HUES6 (cell line): Measurements from ENCODE around the gene COL4A1.

Experiments used
- H3K27ac ChIP-seq: 2 replicates; pipeline ENCODE4 v1.7.0; 2013; ENCODE audit warnings: low read depth, mild to moderate bottlenecking, low read length, inconsistent platforms
- H3K27me3 ChIP-seq: 2 replicates; pipeline ENCODE4 v1.6.1; 2013; ENCODE audit warnings: low read length; ENCODE audit not compliant: control insufficient read depth, insufficient read depth
- H3K36me3 ChIP-seq: 2 replicates; pipeline ENCODE4 v1.6.1; 2013; ENCODE audit warnings: low read length; ENCODE audit not compliant: control insufficient read depth, insufficient read depth
- H3K4me1 ChIP-seq: 2 replicates; pipeline ENCODE4 v1.6.1; 2013; ENCODE audit warnings: low read length; ENCODE audit not compliant: control insufficient read depth, insufficient read depth
- H3K4me3 ChIP-seq: 2 replicates; pipeline ENCODE4 v1.5.1; 2013; ENCODE audit warnings: low read depth, low read length
- H3K9ac ChIP-seq: one replicate; pipeline ENCODE4 v1.6.1; 2013; ENCODE audit warnings: mild to moderate bottlenecking, low read length
- H3K9me3 ChIP-seq: 2 replicates; pipeline ENCODE4 v1.6.1; 2013; ENCODE audit warnings: low read depth, low read length; ENCODE audit not compliant: control insufficient read depth, insufficient read depth

COL4A1 gene

GRCh38 chr13:110199046-110199831, 107.7 kb downstream of the COL4A1 start:
- H3K27ac ChIP-seq: peak overlapping the region; percentile 9; the same call in 1 of the 2 replicates
- no peaks in the 10 kb centered on the region for H3K9me3 ChIP-seq
- no peak overlapping the region for H3K4me3 ChIP-seq
- H3K27me3 ChIP-seq: no peaks in the 10 kb centered on the region
- H3K4me1 ChIP-seq: no peaks in the 10 kb centered on the region
- no peak overlapping the region for H3K9ac ChIP-seq
- H3K36me3 ChIP-seq: peaks cover 54% of the 10 kb centered on the region

GRCh38 chr13:110197471-110197870, 109.5 kb downstream of the COL4A1 start:
- Histone ChIP-seq H3K9me3 (no peaks in the 10 kb centered on the region), H3K4me1 (no peaks in the 10 kb centered on the region), H3K27ac (no peak overlapping the region), H3K4me3 (no peak overlapping the region), H3K9ac (no peak overlapping the region), H3K36me3 (peaks cover 65% of the 10 kb centered on the region), H3K27me3 (no peaks in the 10 kb centered on the region)

- Histone ChIP-seq H3K9ac (no peak overlapping the region), H3K4me3 (no peak overlapping the region), H3K36me3 (peaks cover 69% of the 10 kb centered on the region), H3K27me3 (no peaks in the 10 kb centered on the region), H3K27ac (no peak overlapping the region), H3K4me1 (no peaks in the 10 kb centered on the region), H3K9me3 (no peaks in the 10 kb centered on the region)
These were observed 109.9 kb downstream of the COL4A1 start for GRCh38 chr13:110197026-110197425.

GRCh38 chr13:110195547-110196485, 111.1 kb downstream of the COL4A1 start:
- peaks cover 69% of the 10 kb centered on the region for H3K36me3 ChIP-seq
- no peaks in the 10 kb centered on the region for H3K27me3 ChIP-seq
- H3K9me3 ChIP-seq: no peaks in the 10 kb centered on the region
- H3K9ac ChIP-seq: no peak overlapping the region
- H3K4me1 ChIP-seq: no peaks in the 10 kb centered on the region
- H3K27ac ChIP-seq: no peak overlapping the region
- H3K4me3 ChIP-seq: no peak overlapping the region

- H3K27ac ChIP-seq: no peak overlapping the region
- H3K9me3 ChIP-seq: no peaks in the 10 kb centered on the region
- H3K9ac ChIP-seq: no peak overlapping the region
- peaks cover 64% of the 10 kb centered on the region for H3K36me3 ChIP-seq
- H3K4me1 ChIP-seq: no peaks in the 10 kb centered on the region
- H3K27me3 ChIP-seq: no peaks in the 10 kb centered on the region
- no peak overlapping the region for H3K4me3 ChIP-seq
These were observed 112.5 kb downstream of the COL4A1 start for GRCh38 chr13:110194451-110194850.

- H3K27me3 ChIP-seq: no peaks in the 10 kb centered on the region
- H3K4me1 ChIP-seq: no peaks in the 10 kb centered on the region
- no peak overlapping the region for H3K27ac ChIP-seq
- H3K36me3 ChIP-seq: peaks cover 60% of the 10 kb centered on the region
- H3K9me3 ChIP-seq: no peaks in the 10 kb centered on the region
- no peak overlapping the region for H3K9ac ChIP-seq
- no peak overlapping the region for H3K4me3 ChIP-seq
These were observed 113.5 kb downstream of the COL4A1 start for GRCh38 chr13:110193491-110193890.

- no peak overlapping the region for H3K4me3 ChIP-seq
- no peak overlapping the region for H3K27ac ChIP-seq
- H3K9me3 ChIP-seq: no peaks in the 10 kb centered on the region
- no peaks in the 10 kb centered on the region for H3K4me1 ChIP-seq
- H3K9ac ChIP-seq: no peak overlapping the region
- H3K27me3 ChIP-seq: no peaks in the 10 kb centered on the region
- peaks cover 56% of the 10 kb centered on the region for H3K36me3 ChIP-seq
These were observed 114.5 kb downstream of the COL4A1 start for GRCh38 chr13:110192472-110192871.

GRCh38 chr13:110187641-110188161, 119.3 kb downstream of the COL4A1 start:
- H3K9me3 ChIP-seq: no peaks in the 10 kb centered on the region
- no peak overlapping the region for H3K27ac ChIP-seq
- H3K4me3 ChIP-seq: no peak overlapping the region
- no peak overlapping the region for H3K9ac ChIP-seq
- no peaks in the 10 kb centered on the region for H3K27me3 ChIP-seq
- no peaks in the 10 kb centered on the region for H3K4me1 ChIP-seq
- peaks cover 54% of the 10 kb centered on the region for H3K36me3 ChIP-seq

- no peaks in the 10 kb centered on the region for H3K27me3 ChIP-seq
- H3K27ac ChIP-seq: no peak overlapping the region; the same call in 1 of the 2 replicates
- H3K9ac ChIP-seq: no peak overlapping the region
- H3K4me3 ChIP-seq: no peak overlapping the region
- H3K9me3 ChIP-seq: no peaks in the 10 kb centered on the region
- no peaks in the 10 kb centered on the region for H3K4me1 ChIP-seq
- H3K36me3 ChIP-seq: peaks cover 57% of the 10 kb centered on the region
These were observed 120.6 kb downstream of the COL4A1 start for GRCh38 chr13:110186231-110186855.

- Histone ChIP-seq H3K27ac (0 out of 2 replicates have a peak overlapping the region, but pooled peaks have one; percentile 21), H3K9me3 (no peaks in the 10 kb centered on the region), H3K4me1 (no peaks in the 10 kb centered on the region), H3K27me3 (no peaks in the 10 kb centered on the region), H3K36me3 (peaks cover 60% of the 10 kb centered on the region), H3K9ac (no peak overlapping the region), H3K4me3 (no peak overlapping the region)
These were observed 121.3 kb downstream of the COL4A1 start for GRCh38 chr13:110185696-110186095.
